Left ventricle myocardium inferior (tissue), 1 donor: ENCODE results near the gene C3orf20. TPM values are rescaled to one million over a fixed set of nuclear protein-coding genes. Genes with fewer than 3 reads are reported as not detected.

Experiments used
- DNase-seq: peaks from one replicate; pipeline ENCODE4 v3.0.0-alpha.2; 2020
- H3K27ac ChIP-seq: fragments of 200-600 bp; replicated peaks from 2 replicates; pipeline ENCODE4 v1.8.0; 2021
- H3K27me3 ChIP-seq: fragments of 200-600 bp; 2 replicates; pipeline ENCODE4 v1.8.0; 2021; ENCODE audit warnings: low read depth
- H3K36me3 ChIP-seq: fragments of 200-600 bp; 2 replicates; pipeline ENCODE4 v1.8.0; 2021
- H3K4me1 ChIP-seq: fragments of 200-600 bp; 2 replicates; pipeline ENCODE4 v1.8.0; 2021
- H3K4me3 ChIP-seq: fragments of 200-600 bp; 2 replicates; pipeline ENCODE4 v1.8.0; 2021; ENCODE audit warnings: mild to moderate bottlenecking, moderate library complexity
- H3K9me3 ChIP-seq: fragments of 200-600 bp; replicated peaks from 2 replicates; pipeline ENCODE4 v1.8.0; 2021
- intact Hi-C: fragments of 100-400 bp; cut with micrococcal nuclease; formaldehyde crosslinking; loops from one replicate; pipeline ENCODE4 v1.11.0; 2022
- total RNA-seq: library from RNA; stranded (reverse); fragmentation: NEBNext Ultra II Directional; extraction: Animal tissue kit (Norgen Biotek cat#: 25700); gene quantifications from one replicate; pipeline ENCODE4 v1.2.1, GENCODE V29; 2021
- TF ChIP-seq, protein P1 (sequence below): fragments of 200-600 bp; IDR thresholded peaks from 2 replicates; pipeline ENCODE4 v1.8.0; 2021; ENCODE audit warnings: antibody characterized with exemption, mild to moderate bottlenecking, borderline replicate concordance
- donor health status: DM: no; HTN: yes; CAD: no; lungs with severe emphysema.

C3orf20 gene
- total RNA-seq, 1 donor from 2014 or later, result not detected

- H3K4me1 ChIP-seq, result peaks cover 54% of the 10 kb centered on the region
- no peak overlapping the region for H3K27ac ChIP-seq
- DNase-seq, result no peak
- TF ChIP-seq, protein P1, sequence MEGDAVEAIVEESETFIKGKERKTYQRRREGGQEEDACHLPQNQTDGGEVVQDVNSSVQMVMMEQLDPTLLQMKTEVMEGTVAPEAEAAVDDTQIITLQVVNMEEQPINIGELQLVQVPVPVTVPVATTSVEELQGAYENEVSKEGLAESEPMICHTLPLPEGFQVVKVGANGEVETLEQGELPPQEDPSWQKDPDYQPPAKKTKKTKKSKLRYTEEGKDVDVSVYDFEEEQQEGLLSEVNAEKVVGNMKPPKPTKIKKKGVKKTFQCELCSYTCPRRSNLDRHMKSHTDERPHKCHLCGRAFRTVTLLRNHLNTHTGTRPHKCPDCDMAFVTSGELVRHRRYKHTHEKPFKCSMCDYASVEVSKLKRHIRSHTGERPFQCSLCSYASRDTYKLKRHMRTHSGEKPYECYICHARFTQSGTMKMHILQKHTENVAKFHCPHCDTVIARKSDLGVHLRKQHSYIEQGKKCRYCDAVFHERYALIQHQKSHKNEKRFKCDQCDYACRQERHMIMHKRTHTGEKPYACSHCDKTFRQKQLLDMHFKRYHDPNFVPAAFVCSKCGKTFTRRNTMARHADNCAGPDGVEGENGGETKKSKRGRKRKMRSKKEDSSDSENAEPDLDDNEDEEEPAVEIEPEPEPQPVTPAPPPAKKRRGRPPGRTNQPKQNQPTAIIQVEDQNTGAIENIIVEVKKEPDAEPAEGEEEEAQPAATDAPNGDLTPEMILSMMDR, result no peak
- H3K9me3 ChIP-seq, result no peaks in the 10 kb centered on the region
- peaks cover 65% of the 10 kb centered on the region for H3K27me3 ChIP-seq
- intact Hi-C loops, result no loop called here
- H3K4me3 ChIP-seq, result no peak overlapping the region
- H3K36me3 ChIP-seq, result peaks cover 24% of the 10 kb centered on the region
Observed at GRCh38 chr3:14822134-14822533, 147.2 kb downstream of the C3orf20 start.

Other genes with a start within 250 kb of the C3orf20 start
- 59.1 TPM for gene GRIP2, start 134.8 kb upstream of the C3orf20 start, total RNA-seq
- gene CCDC174, start 23.4 kb upstream of the C3orf20 start, total RNA-seq, result 11.9 TPM
- gene FGD5, start 143.8 kb downstream of the C3orf20 start, total RNA-seq, result 13.9 TPM